CD4-positive, alpha-beta T cell treated with Interleukin-4 for 1 hour (primary cell): ENCODE results near the gene GRK7.
A peak's percentile ranks its signal among the peaks of the same experiment; 100 is the strongest.

Experiments used
- DNase-seq, 2 donors: peaks; one replicate each; pipeline ENCODE4 v3.0.0-alpha.2; 2020 to 2022

Gene GRK7, protein sequence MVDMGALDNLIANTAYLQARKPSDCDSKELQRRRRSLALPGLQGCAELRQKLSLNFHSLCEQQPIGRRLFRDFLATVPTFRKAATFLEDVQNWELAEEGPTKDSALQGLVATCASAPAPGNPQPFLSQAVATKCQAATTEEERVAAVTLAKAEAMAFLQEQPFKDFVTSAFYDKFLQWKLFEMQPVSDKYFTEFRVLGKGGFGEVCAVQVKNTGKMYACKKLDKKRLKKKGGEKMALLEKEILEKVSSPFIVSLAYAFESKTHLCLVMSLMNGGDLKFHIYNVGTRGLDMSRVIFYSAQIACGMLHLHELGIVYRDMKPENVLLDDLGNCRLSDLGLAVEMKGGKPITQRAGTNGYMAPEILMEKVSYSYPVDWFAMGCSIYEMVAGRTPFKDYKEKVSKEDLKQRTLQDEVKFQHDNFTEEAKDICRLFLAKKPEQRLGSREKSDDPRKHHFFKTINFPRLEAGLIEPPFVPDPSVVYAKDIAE (N-terminal part only)

DNA sequence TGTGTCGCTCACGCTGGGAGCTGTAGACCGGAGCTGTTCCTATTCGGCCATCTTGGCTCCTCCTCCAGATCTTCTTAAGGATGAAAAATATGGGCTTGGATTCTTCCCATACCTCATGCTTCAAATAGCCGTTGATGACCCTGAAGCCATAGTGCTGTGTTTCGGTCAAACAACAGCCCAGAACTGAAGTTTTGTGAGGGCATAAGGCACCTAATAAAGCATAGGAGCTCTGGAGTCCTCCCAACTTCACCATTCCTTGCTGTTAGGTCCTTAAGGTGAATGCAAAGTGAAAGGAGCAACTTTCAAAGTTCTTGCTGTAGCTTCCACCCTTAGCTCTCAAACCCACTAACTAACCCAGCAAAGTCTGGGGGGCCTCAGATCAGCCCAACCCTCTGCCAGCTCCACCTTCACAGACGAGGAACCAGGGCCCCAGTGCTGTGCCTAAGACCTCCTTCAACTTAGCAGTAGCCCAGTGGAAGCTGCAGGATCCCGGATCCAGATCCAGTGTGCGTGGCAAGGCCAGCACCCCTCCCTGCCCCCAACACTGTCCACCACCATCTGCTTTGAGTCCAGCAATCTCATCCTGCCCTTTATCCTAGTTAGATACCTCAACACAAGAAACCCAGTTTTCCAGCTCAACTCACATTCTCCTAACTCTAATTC is at the start of gene GRK7:
Gene GRK7, plus strand, starts transcription at position 321 of the 663 bp plus-strand sequence. CDS start 14,877 bp downstream, outside the sequence.
- DNase-seq: no peak

DNA sequence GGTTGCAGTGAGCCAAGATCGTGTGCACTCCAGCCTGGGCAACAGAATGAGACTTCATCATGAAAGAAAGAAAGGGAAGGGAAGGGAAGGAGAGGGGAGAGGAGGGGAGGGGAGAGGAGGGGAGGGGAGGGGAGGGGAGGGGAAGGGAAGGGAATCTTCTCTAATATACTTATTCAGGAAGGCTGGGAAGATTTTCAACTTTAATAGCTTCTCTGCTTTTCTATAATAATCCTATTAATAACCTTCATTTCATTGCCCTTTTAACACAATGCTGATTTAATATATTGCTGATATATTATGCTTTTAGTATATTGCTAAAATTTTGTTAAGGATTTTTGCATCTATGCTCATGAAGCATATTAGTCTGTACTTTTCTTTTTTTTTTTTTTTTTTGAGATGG is 48.5 kb upstream of the GRK7 start:
- no peak for DNase-seq

DNA sequence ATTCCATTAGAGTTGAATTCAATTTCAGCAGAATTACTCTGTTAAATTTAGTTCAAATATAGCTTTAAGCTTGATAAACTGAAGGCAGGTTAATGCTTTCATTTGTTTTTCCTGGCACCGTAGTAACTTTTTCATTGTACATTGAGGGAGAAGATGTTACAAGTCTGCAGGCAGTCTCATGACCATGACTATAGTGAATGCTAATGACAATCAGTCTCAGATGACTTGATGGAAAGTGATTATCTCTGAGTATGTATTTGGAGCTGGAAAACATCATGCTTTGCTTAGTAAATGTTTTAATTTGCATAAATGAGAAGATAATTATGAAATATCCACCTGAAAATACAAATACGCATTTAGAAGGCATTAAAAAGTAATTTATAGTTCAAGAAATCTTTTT is 41.1 kb upstream of the GRK7 start:
- no peak for DNase-seq

DNA sequence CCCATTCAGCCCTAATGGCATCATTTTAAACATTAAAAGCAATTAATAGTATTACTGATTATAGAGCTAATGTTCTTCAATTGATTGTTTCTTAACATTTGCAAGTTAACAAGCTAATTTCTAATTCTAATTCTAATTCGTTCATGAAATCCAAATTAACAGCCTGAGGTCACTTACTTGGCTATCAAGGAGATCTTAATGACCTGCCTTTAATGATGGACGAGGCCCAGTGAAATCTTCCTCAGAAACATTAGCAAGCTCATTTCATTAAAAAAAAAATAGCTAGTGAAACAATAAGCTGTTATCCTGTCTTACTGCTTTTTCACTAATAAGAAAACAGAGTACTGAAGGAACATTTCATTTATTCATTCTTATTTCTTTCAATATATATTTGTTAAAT is 40.6 kb upstream of the GRK7 start:
- DNase-seq: no peak

DNA sequence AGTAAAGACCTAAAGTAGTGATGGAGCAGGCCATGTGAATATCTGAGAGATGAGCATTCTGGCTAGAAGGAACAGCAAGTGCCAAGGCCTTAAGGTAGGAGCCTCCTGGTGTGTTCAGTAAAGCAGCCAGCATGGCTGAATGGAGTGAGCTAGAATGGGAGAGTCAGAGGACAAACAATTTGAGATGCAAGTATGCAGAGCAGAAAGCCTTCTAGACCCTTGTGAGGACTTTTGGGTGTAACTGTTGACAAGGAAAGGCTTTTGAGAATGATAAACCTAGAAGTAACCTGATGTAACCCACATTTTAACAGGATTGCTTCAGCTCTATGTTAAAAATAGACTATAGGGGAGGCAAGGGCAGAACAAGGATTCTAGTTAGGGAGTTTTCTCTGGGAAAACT is 40.0 kb upstream of the GRK7 start:
- no peak for DNase-seq

DNA sequence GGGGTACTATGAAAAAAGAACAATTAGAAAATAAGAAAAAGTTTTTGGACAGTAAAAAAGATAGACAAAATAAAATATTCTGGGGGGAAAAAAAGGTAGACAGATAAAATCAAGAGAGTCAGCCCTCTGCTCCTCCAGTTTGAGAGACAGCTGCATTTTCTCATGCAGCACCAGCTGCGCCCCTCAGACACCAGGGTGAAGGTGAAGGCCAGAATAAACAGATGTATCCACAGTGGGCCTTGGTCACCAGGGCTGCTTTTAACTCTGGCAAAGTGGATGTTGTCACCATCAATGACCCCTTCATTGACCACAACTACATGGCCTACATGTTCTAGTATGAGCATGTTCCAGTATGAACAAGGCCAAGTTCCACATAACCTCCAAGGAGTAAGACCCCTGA is 39.0 kb upstream of the GRK7 start:
- no peak for DNase-seq

DNA sequence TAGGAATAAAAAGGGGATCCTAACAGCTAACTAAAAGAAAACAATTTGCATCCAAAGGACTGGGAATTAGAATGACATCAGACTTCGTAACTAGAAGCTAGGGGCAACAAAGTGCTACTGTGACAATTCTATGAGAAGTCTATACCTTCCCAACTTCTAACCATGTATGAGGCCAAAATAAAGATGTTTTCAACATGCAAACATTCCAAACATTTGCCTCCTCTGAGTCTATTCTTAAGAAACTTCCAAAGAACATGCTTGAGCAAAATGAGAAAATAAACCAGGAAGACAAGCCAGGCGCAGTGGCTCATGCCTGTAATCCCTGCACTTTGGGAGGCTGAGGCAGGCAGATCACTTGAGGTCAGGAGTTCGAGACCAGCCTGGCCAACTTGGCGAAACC is 38.2 kb upstream of the GRK7 start:
- no peak for DNase-seq

DNA sequence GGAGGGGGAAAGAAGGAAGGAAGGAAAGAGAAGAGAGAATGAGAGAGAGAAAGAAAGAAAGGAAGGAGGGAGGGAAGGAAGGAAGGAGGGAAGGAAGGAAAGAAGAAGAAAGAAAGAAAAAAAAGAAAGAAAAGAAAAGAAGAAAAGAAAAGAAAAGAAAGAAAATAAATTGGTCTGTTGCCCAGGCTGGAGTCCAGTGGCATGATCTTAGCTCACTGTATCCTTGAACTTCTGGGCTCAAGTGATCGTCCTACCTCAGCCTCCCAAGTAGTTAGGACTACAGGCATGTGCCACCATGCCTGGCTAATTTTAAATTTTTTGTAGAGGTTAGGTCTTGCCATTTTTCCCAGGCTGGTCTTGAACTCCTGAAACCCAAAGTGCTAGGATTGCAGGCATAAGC is 36.7 kb upstream of the GRK7 start:
- no peak for DNase-seq

DNA sequence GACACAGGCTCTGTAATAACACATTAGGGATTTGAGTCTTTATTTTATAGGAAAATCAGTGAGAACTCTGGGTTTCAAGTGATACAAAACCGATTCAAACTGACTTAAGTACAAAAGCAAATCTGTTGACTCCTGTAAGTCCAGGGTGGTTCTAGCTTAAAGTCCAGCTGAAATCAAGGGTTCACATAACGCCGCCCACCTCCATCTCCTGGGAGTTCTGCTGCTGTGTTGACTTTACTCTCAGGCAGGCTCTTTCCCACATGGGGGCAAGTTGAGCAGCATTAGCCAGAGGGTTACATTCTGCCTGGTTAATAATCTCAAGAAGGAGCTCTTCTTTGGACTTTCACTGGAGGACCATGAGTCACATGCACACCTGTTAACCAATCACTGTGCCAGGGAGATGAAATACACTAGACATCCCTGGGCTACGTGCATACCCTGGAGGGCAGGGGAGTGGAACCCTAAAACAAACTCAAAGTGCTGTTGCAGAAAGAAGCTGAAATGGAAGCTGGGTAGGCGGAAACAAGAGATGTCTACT is 34.8 kb upstream of the GRK7 start:
- no peak for DNase-seq

DNA sequence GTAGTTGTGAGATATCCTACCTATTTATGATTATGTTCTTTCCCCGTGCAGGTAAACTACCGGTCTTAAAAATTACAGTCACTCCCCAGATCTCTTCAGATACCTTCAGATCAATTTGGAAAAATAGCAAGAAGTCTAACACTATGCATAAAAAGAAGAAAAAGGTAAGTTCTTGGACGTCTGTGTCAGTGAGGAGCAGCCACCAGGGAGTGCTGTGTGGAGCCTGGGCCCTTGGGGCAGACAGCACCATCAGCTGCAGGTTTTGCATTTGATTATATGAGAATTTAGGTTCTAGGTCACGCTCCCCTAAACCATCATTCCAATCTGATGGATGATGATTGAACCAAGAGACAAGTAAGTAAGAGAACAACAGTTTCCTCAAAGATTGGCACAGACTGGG is 34.0 kb upstream of the GRK7 start:
- DNase-seq: no peak

DNA sequence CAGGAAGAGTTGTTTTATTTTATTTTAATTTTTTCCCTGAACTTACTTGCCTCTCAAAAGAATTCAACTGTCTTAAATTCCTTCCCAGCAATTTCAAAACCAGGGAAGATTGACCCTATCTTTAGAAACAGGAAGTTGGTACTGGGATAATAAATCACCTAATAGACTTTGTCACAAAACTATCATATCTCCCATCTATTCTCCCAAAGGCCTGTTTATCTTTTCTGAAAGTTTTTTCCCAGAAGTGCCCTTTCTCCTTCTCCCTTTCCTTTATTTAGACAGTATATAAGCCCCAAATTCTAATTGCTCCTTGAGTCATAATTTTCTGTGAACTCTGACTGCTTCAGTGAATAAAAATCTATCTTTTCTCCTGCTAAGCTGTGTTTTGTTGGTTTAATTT is 28.0 kb upstream of the GRK7 start:
- no peak for DNase-seq

DNA sequence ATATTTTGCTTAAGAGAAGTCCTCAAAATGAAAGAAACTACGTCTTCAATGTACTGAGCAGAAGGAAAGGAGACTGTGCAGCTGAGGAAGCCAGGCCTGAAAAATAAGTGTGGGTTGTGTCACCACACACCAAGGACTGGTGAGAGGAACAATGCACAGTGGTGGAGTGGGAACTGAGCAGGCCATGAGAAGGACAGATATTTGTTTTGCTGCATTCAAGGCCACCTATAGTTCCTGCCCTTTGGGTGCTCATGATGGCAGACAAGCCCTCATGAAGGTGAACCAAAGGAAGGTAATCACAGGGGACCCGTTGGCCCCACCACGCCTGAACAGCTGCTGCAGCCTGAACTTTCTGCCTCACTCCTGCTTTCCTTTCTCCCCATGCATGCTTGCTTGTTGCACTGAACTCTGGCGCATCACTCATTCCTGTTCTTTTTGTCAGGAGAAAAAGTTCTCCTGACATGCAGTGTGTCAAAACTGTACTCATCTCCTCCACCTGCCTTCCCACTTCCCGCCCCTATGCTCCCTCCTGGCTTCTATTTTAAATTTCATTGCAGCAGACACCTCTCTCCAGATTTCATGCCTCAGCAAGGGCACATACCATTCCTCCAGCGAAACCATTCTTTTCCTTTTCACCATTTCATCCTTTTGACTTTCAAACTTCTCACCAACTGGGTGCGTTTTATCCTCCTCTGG is 27.3 kb upstream of the GRK7 start:
- no peak for DNase-seq

DNA sequence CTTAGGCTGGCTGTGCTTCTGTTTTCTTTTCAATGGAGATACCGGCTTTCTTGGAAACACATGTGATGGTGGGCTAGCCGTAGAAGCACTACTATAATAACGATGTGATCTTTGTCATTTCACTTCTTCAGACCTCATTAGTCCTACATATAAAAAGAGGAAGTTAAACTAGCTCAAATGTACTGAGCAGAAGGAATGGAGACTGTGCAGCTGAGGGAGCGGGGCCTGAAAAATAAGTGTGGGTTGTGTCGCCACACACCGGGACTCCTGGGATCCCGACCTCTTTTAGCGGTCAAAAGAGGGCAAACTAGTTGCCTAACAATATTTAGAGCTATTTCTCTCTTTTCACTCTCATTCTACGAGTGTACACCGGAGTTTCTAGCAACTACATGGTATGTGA is 26.1 kb upstream of the GRK7 start:
- peak in 1 of 2 donors; percentile 15 for DNase-seq

DNA sequence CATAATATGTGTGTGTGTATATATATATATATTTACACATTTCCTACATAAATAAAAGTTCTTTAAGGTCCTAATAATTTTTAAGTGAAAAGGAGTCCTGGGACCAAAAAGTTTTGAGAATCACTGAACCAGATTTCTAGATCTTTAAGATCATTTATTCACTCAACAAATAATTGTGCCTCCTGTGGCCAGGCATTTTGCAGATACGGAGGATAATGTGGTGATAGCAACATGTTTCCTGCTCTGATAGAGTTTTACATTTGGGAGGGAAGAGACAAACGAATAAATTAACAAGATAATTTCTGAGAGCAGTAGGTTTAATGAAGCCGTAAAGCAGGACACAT is 25.6 kb upstream of the GRK7 start:
- no peak for DNase-seq

DNA sequence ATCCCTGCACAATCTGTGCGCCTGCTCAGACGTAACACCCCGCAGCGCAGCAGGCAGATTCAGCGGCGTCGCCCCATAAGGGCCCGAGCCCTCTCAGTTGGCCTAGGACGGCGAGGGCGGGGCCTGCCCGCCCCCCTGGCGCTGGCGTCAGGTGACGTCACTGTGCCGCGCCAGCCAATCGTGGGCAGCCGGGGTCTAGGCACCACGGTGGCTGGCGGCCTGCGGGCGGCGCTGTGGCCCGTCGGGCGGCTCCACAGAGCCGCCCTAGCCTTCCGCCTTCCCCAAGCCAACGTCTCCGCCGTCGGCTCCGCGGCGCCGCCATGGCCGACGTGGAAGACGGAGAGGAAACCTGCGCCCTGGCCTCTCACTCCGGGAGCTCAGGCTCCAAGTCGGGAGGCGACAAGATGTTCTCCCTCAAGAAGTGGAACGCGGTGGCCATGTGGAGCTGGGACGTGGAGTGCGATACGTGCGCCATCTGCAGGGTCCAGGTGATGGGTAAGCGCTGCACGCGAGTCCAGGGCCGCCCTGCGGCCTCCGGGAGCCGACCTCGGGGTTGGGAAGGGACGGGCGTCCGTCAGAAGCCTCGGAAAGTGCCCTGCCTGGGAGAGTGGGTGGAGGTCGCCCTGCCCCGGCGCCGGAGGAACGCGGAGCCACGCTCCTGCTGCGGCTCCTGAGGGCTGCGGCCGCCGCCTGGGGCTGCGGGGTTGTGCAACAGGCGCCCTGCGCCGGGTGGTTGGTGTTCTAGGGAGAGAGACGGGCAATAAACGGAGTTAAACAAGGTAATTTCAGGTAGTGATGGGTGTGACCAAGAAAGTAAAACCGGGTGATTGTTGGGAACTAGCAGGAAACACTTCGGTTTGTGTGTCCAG is 25.0 kb upstream of the GRK7 start, which contains the start of gene RNF7:
Gene RNF7, plus strand, starts transcription at position 277 of the 869 bp plus-strand sequence. Its CDS starts 44 bp downstream, at position 321.
- peak; percentile 97 to 98 for DNase-seq

DNA sequence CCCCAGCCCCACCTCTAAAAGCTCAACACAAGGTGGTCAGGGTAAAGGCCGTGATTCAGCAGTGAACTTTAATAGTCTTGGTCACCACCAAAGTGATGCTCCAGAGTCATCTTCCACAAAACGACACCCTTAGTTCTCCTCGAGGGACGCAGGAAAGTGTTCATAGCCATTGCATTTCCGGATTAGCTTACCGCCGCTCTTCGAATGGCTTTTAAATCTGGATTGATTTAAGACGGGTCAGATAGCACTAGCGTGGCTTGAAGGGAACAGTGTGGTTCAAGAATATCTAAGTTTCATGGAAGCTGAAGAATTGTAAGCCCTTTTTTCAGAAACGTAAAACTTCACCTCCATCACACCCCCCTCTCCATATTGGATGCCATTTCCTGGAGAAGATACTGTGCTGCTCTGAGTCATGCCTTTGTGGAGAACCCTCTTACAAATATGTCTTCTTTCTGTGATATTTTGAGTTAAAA is 24.3 kb upstream of the GRK7 start:
- peak; percentile 20 to 56 for DNase-seq

DNA sequence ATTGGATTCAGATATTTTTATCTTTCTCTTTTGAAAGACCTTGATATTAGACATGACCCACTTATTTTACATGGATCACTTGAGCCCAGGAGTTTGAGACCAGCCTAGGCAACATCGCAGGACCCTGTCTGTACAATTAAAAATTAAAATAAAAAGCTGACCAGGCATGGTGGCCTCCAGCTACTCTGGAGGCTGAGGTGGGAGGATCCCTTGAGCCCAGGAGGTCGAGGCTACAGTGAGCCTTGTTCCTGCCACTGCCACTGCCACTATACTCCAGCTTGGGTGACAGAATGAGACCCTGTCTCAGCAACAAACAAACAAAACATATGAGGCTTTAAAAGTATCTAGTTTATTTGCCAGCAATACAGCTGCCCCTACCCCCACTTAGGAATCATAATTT is 23.5 kb upstream of the GRK7 start:
- DNase-seq: no peak

DNA sequence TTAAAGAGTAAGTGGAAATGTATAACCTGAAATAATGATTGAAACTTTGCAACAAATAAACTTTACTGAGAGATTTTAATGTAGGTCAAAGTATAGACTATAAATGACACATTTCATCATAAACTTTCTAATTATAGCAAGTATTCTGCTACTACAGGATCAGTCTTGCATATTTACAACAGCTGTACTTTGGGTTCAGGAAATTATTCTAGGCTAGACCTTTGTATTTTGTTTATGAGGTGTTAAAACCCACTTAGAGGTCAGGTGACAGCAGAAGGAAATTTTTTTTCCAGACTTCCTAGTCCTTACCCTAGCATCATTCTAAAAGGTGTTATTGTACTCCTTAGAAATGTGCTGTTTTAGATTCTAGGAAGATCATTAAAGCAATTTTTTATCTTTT is 22.9 kb upstream of the GRK7 start:
- peak in 1 of 2 donors; percentile 10 for DNase-seq

DNA sequence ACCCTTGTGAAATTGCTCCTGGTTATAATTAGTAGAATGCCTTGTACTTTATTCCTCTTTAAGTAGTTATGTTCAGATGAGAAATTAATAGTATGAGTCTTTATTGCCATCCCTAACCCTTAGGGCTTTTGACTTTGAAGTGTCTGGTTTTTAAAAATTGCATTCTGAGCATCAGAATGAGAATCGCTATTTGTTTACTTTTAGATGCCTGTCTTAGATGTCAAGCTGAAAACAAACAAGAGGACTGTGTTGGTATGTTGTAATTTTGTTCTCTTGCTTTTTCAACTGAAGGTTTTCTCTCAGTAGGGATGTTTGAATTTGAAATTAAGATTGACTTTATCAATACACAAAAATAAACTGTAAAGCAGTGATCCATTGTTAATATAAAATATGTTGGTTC is 19.9 kb upstream of the GRK7 start:
- no peak for DNase-seq

DNA sequence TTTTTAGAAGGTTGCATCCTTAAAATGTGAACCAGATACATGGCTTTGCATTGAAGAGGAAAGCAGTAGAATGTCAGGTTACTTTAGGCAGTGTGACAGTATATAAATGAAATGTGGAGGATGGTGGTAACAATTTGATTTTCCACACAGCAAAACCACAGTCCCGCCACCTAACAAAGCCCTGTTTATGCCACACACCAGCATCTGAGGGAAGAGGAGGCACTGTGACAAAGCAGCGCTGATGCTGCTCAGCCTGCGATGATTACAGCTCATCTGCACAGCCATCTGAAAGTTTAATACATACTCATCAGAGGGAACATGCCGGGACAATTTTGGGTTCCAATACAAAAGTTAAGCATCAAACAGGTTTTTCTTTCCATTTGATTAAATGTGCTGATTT is 16.2 kb upstream of the GRK7 start:
- DNase-seq: no peak

DNA sequence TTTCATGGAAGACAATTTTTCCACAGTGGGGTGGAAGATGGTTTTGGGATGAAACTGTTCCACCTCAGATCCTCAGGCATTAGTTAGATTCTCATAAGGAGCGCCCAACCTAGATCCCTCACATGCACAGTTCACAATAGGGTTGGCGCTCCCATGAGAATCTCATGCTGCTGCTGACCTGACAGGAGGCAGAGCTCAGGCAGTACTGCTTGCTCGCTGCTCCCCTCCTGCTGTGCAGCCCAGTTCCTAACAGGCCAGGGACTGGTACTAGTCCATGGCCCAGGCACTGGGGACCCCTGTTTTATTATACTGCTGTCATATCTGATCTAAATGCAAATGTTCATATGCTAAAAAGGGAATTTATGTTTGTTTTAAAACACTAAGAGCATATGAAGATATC is 9.8 kb upstream of the GRK7 start:
- DNase-seq: no peak

DNA sequence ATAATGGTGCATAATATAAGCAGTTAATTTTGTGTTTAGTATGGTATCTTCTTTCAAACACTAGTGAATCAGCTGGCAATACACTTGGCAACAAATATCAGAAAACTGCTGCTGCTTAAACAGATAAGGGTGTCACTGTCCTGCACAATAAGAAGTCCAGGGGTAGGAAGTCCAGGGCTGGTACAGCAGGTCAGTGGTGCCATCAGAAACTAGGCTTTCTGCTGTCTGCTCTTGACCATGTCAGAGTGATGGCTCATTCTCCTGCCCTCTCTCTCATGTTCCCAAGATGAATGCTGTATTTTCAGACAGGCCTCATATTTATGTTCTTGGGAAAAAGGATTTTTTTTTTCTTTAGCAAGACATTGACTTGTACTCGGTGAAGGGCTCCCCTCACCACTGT is 9.2 kb upstream of the GRK7 start:
- no peak for DNase-seq
